Measurements from ENCODE around the gene EDRF1.

- TF ChIP-seq POLR2A (IDR thresholded peaks at IDR 0.05) (no peak), CTCF (IDR thresholded peaks at IDR 0.05) (no peak)
Measured at GRCh38 chr10:125788156-125789034, 68.9 kb downstream of the EDRF1 start.

Measured in testis (tissue), 2 donors.